Measurements from ENCODE around the gene GPRC5D.

GPRC5D gene

DNA sequence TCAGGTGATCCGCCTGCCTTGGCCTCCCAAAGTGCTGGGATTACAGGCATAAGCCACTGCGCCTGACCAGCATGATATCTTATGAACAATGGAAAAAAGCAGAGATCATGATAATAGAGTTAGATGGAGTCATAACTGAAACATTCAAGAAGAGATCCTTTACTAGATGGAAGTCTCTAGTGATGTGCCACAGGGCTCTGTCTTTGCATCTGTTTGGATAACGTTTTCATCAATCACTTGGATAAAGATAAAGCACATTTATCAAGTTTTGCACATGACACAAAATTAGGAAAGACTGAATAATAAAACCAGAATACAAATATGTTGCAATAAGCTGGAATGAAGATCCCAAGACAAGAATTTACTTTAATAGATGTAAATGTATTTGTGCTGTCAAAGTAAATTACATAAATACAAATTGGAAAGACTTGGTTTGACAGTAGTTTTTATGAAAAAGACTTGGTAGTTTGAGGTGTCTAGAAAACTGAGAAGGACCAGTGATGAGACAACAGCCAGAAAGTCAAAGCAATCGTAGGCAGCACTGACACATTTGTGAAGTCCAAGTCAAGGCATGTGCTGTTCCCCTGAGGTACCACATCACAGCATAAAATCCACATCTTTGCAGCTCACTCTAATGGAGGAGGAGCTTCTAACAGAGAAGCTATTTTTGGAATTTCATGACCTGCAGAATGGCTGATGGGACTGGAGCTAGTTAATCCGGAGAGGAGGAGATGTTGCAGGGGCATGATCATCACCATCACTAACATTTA lies 32.1 kb downstream of the GPRC5D start:
- H3K4me3 ChIP-seq (replicated peaks; ENCODE audit: low read depth, low read length): no peak overlapping the region
- no peak for DNase-seq (ENCODE audit: low read depth)
- no peak for TF ChIP-seq CTCF (IDR thresholded peaks at IDR 0.05; ENCODE audit: low read length, missing control alignments)

- no peak for TF ChIP-seq CTCF (IDR thresholded peaks at IDR 0.05; ENCODE audit: low read length, missing control alignments)
- DNase-seq (ENCODE audit: low read depth): no peak
- no peak overlapping the region for H3K4me3 ChIP-seq (replicated peaks; ENCODE audit: low read depth, low read length)
Measured at GRCh38 chr12:12918781-12919389, 33.1 kb downstream of the GPRC5D start.

- TF ChIP-seq CTCF (IDR thresholded peaks at IDR 0.05; ENCODE audit: low read length, missing control alignments): no peak
- DNase-seq (ENCODE audit: low read depth): no peak
Measured at GRCh38 chr12:12917517-12917916, 34.5 kb downstream of the GPRC5D start.

GRCh38 chr12:12916135-12916944 lies 35.6 kb downstream of the GPRC5D start:
- peak overlapping the region; percentile 30 for H3K4me3 ChIP-seq (replicated peaks; ENCODE audit: low read depth, low read length)
- peak; percentile 99 for TF ChIP-seq CTCF (IDR thresholded peaks at IDR 0.05; ENCODE audit: low read length, missing control alignments)
- DNase-seq (ENCODE audit: low read depth): peak; percentile 91

More at GRCh38 chr12:12917517-12917916, 34.5 kb downstream of the GPRC5D start:
- no peak overlapping the region for H3K4me3 ChIP-seq (replicated peaks; ENCODE audit: low read depth, low read length)

- no peak for TF ChIP-seq CTCF (IDR thresholded peaks at IDR 0.05; ENCODE audit: low read length, missing control alignments)
- DNase-seq (ENCODE audit: low read depth): no peak
- H3K4me3 ChIP-seq (replicated peaks; ENCODE audit: low read depth, low read length): no peak overlapping the region
Measured at GRCh38 chr12:12915656-12916055, 36.3 kb downstream of the GPRC5D start.

- no peak for DNase-seq (ENCODE audit: low read depth)
- H3K4me3 ChIP-seq (replicated peaks; ENCODE audit: low read depth, low read length): no peak overlapping the region
- no peak for TF ChIP-seq CTCF (IDR thresholded peaks at IDR 0.05; ENCODE audit: low read length, missing control alignments)
Measured at GRCh38 chr12:12912711-12913110, 39.3 kb downstream of the GPRC5D start.
